ENCODE results near the gene HEATR5B. TPM values are rescaled to one million over a fixed set of nuclear protein-coding genes. Genes with fewer than 3 reads are reported as not detected.
"Not testable (repeated sequence)": the region's sequence is repeated elsewhere in the genome, so short reads cannot be mapped to it uniquely, and the experiment has no call there.

The HEATR5B gene
- total and polyA plus RNA-seq, 2 donors = 8.3 to 57.7 TPM

- H3K27ac ChIP-seq (ENCODE audit: low read depth) = no peak overlapping the region
- H3K36me3 ChIP-seq (ENCODE audit: insufficient read depth) = no peaks in the 10 kb centered on the region
- 98% methylated on average over 4 of the region's 4 CpGs for WGBS
- H3K4me3 ChIP-seq (ENCODE audit: low read depth, low read length) = no peak overlapping the region
- DNase-seq (ENCODE audit: extremely low spot score) = no peak
- no peaks in the 10 kb centered on the region for H3K4me1 ChIP-seq (ENCODE audit: insufficient read depth)
Observed at GRCh38 chr2:36963734-36964133, 120.4 kb downstream of the HEATR5B start.

GRCh38 chr2:36963106-36963505, 121.1 kb downstream of the HEATR5B start:
- WGBS = 80% methylated on average over 4 of the region's 4 CpGs
- no peak for DNase-seq (ENCODE audit: extremely low spot score)
- H3K4me1 ChIP-seq (ENCODE audit: insufficient read depth) = no peaks in the 10 kb centered on the region
- H3K27ac ChIP-seq (ENCODE audit: low read depth) = no peak overlapping the region
- H3K36me3 ChIP-seq (ENCODE audit: insufficient read depth) = no peaks in the 10 kb centered on the region
- no peak overlapping the region for H3K4me3 ChIP-seq (ENCODE audit: low read depth, low read length)

GRCh38 chr2:36960773-36961172, 123.4 kb downstream of the HEATR5B start:
- Histone ChIP-seq H3K27ac (ENCODE audit: low read depth) (no peak overlapping the region), H3K4me1 (ENCODE audit: insufficient read depth) (no peaks in the 10 kb centered on the region), H3K4me3 (ENCODE audit: low read depth, low read length) (no peak overlapping the region), H3K36me3 (ENCODE audit: insufficient read depth) (no peaks in the 10 kb centered on the region)
- no peak for DNase-seq (ENCODE audit: extremely low spot score)
- WGBS = 94% methylated on average over 5 of the region's 5 CpGs

DNA sequence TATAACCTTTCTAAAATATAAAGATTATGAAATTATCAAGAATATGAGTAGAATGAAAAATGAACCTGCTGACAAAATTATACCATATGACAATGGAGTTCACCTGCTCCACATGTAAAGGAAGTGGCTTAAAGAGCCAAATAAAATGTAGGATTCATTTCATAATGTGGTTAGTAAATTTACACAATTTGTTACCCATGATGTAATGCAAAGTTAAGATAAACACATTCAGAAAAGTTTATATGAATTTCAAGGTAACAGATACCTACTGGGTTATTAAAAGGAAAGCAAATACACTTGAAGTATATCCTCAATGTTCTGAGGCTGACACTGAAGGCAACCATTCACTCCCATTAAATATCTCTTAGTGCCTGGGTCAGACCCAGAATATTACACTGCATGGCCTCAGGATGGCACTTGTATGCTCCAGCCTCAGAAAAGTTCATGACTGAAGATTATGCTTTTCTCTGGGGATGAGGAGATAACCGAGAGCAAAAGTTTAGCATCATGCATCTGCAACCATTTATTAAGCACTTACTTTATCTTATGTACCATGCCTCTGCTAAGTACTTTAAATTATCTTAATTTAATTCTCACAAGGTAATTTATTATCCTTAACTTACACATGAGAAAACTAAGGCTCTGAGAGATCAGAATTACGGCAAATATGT, 124.0 kb downstream of the HEATR5B start:
- H3K36me3 ChIP-seq (ENCODE audit: insufficient read depth) = no peaks in the 10 kb centered on the region
- no peak overlapping the region for H3K27ac ChIP-seq (ENCODE audit: low read depth)
- WGBS = 77% methylated on average over 2 of the region's 2 CpGs
- no peaks in the 10 kb centered on the region for H3K4me1 ChIP-seq (ENCODE audit: insufficient read depth)
- no peak overlapping the region for H3K4me3 ChIP-seq (ENCODE audit: low read depth, low read length)
- DNase-seq (ENCODE audit: extremely low spot score) = no peak

DNA sequence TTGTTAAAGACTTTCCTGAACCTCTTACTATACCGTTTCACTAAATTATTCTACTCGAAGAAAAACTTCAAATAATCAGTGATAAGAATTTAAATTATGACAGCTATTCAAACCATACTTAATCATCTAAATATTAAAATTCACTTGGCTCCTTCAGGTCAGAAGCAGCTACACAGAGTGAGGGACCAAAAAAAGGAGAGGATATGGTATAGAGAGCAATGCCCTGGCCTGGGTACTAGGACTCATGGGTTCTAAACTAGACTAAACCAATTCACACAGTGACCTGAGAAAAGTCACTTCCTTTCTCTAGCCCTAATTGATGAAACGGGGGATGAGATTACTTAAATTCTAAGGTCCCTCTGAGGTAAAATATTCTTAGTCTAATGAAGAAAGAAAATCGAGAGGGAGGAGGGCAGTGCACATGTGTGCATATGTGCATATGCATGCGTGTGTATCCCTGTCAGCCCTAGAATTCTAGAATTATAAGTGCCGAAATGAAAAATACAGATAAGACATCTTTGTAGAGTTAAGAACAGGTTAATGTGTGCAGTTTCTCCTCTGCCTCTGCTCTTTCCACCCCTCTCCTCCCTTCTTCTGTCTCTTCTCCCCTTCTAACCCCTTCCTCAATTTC, 129.1 kb downstream of the HEATR5B start:
- no peaks in the 10 kb centered on the region for H3K4me1 ChIP-seq (ENCODE audit: insufficient read depth)
- H3K36me3 ChIP-seq (ENCODE audit: insufficient read depth) = no peaks in the 10 kb centered on the region
- no peak overlapping the region for H3K4me3 ChIP-seq (ENCODE audit: low read depth, low read length)
- H3K27ac ChIP-seq (ENCODE audit: low read depth) = no peak overlapping the region
- no peak for DNase-seq (ENCODE audit: extremely low spot score)
- WGBS = 72% methylated on average over 6 of the region's 6 CpGs

- Histone ChIP-seq H3K4me1 (ENCODE audit: insufficient read depth) (no peaks in the 10 kb centered on the region), H3K36me3 (ENCODE audit: insufficient read depth) (no peaks in the 10 kb centered on the region), H3K4me3 (ENCODE audit: low read depth, low read length) (no peak overlapping the region), H3K27ac (ENCODE audit: low read depth) (no peak overlapping the region)
- DNase-seq (ENCODE audit: extremely low spot score) = no peak
- WGBS = 89% methylated on average over 3 of the region's 3 CpGs
Observed at GRCh38 chr2:36952748-36953197, 131.4 kb downstream of the HEATR5B start.

DNA sequence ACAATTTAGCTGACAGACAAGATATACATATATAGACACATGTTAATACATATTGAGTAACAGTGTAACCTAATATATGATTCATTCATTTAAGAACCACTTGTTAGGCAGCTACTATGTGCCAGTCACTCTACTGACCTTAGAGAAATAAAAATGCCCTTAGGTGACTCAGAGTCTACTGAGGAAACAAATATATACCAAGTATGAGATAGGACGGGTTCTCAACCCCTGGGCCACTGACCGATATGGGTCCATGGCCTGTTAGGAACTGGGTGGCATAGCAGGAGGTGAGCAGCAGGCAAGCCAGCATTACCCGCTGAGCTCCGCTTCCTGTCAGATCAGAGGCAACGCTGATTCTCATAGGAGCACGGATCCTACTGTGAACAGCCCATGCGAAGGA, 132.6 kb downstream of the HEATR5B start:
- no peak overlapping the region for H3K4me3 ChIP-seq (ENCODE audit: low read depth, low read length)
- no peak overlapping the region for H3K27ac ChIP-seq (ENCODE audit: low read depth)
- H3K36me3 ChIP-seq (ENCODE audit: insufficient read depth) = no peaks in the 10 kb centered on the region
- H3K4me1 ChIP-seq (ENCODE audit: insufficient read depth) = no peaks in the 10 kb centered on the region
- DNase-seq (ENCODE audit: extremely low spot score) = no peak
- 93% methylated on average over 7 of the region's 7 CpGs for WGBS

- 90% methylated on average over 2 of the region's 2 CpGs for WGBS
- H3K36me3 ChIP-seq (ENCODE audit: insufficient read depth) = no peaks in the 10 kb centered on the region
- H3K27ac ChIP-seq (ENCODE audit: low read depth) = no peak overlapping the region
- H3K4me1 ChIP-seq (ENCODE audit: insufficient read depth) = no peaks in the 10 kb centered on the region
- no peak for DNase-seq (ENCODE audit: extremely low spot score)
- H3K4me3 ChIP-seq (ENCODE audit: low read depth, low read length) = no peak overlapping the region
Observed at GRCh38 chr2:36951027-36951518, 133.1 kb downstream of the HEATR5B start.

GRCh38 chr2:36949845-36950244, 134.3 kb downstream of the HEATR5B start:
- DNase-seq (ENCODE audit: extremely low spot score) = no peak
- no peaks in the 10 kb centered on the region for H3K4me1 ChIP-seq (ENCODE audit: insufficient read depth)
- H3K36me3 ChIP-seq (ENCODE audit: insufficient read depth) = no peaks in the 10 kb centered on the region
- no peak overlapping the region for H3K4me3 ChIP-seq (ENCODE audit: low read depth, low read length)
- H3K27ac ChIP-seq (ENCODE audit: low read depth) = no peak overlapping the region
- 71% methylated on average over 1 of the region's 1 CpG for WGBS

DNA sequence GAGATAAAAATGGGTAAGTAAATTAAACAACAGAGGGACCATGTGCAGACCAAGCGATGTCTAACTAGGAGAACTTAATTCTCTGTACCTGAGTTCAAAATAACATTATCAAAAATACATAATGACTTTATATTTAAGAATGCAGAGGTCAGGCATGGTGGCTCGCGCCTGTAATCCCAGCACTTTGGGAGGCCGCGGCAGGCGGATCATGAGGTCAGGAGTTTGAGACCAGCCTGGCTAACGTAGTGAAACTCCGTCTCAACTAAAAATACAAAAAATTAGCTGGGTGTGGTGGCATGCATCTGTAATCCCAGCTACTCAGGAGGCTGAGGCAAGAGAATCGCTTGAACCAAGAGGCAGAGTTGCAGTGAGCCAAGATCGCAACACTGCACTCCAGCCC, 138.9 kb downstream of the HEATR5B start:
- not testable (repeated sequence) for H3K4me1 ChIP-seq (ENCODE audit: insufficient read depth); H3K36me3 ChIP-seq (ENCODE audit: insufficient read depth); DNase-seq (ENCODE audit: extremely low spot score); H3K27ac ChIP-seq (ENCODE audit: low read depth); H3K4me3 ChIP-seq (ENCODE audit: low read depth, low read length)
- WGBS = 92% methylated on average over 10 of the region's 10 CpGs

DNA sequence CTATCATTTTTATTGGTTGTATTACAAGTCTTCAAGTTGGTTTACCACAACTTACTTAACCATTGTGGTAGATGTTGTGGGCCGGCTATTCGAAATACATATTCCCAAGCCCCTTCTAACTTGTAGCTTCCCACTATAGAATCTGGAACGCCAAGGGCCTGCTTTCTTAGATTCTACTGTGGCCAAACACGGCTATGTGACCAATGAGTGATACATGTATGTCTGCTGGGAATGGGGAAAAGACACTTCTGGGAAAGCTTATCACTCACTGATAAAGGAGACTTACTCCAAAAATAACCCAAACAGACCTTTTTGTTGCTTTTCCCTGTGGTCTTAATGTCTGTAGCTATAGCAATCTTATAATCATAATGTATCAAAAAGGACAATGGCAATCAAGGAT, 142.3 kb downstream of the HEATR5B start:
- Histone ChIP-seq H3K36me3 (ENCODE audit: insufficient read depth) (no peaks in the 10 kb centered on the region), H3K27ac (ENCODE audit: low read depth) (no peak overlapping the region), H3K4me3 (ENCODE audit: low read depth, low read length) (no peak overlapping the region), H3K4me1 (ENCODE audit: insufficient read depth) (no peaks in the 10 kb centered on the region)
- DNase-seq (ENCODE audit: extremely low spot score) = no peak
- WGBS = 96% methylated on average over 4 of the region's 4 CpGs

GRCh38 chr2:36936526-36936925, 147.6 kb downstream of the HEATR5B start:
- H3K4me3 ChIP-seq (ENCODE audit: low read depth, low read length); H3K4me1 ChIP-seq (ENCODE audit: insufficient read depth); DNase-seq (ENCODE audit: extremely low spot score); H3K27ac ChIP-seq (ENCODE audit: low read depth); H3K36me3 ChIP-seq (ENCODE audit: insufficient read depth): not testable (repeated sequence)

DNA sequence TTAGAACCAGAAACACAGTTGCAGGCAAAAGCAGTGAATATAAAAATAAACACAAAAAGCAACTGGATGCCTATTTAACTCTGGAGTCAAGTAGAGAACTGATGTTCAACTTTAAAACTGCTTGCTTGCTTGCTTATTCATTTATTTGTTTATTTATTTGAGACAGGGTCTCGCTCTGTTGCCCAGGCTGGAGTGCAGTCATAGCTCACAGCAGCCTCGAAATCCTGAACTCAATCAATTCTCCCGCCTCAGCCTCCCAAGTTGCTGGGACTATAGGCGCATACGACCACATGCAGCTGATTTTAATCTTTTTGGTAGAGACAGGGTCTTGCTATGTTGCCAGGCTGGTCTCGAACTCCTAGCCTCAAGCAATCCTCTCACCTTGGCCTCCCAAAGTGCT, 152.5 kb downstream of the HEATR5B start:
- not testable (repeated sequence) for H3K4me3 ChIP-seq (ENCODE audit: low read depth, low read length); DNase-seq (ENCODE audit: extremely low spot score); H3K4me1 ChIP-seq (ENCODE audit: insufficient read depth); H3K27ac ChIP-seq (ENCODE audit: low read depth); H3K36me3 ChIP-seq (ENCODE audit: insufficient read depth)
- WGBS = 95% methylated on average over 6 of the region's 6 CpGs

Data from urinary bladder (tissue), 4 donors.